ENCODE measurements around the gene RHOB.
"Not testable (repeated sequence)": the region's sequence is repeated elsewhere in the genome, so short reads cannot be mapped to it uniquely, and the experiment has no call there.

RHOB gene

GRCh38 chr2:20451761-20452499 lies 5.1 kb downstream of the RHOB start:
- DNase-seq (ENCODE audit: low read depth in 2 of 3, low spot score in 1 of 3): no peak

GRCh38 chr2:20452551-20452950 lies 5.7 kb downstream of the RHOB start:
- no peak for DNase-seq (ENCODE audit: low read depth in 2 of 3, low spot score in 1 of 3)

- no peak for DNase-seq (ENCODE audit: low read depth in 2 of 3, low spot score in 1 of 3)
Observed at GRCh38 chr2:20453087-20453486, 6.2 kb downstream of the RHOB start.

GRCh38 chr2:20454036-20454981 lies 7.4 kb downstream of the RHOB start:
- no peak for DNase-seq (ENCODE audit: low read depth in 2 of 3, low spot score in 1 of 3)

DNA sequence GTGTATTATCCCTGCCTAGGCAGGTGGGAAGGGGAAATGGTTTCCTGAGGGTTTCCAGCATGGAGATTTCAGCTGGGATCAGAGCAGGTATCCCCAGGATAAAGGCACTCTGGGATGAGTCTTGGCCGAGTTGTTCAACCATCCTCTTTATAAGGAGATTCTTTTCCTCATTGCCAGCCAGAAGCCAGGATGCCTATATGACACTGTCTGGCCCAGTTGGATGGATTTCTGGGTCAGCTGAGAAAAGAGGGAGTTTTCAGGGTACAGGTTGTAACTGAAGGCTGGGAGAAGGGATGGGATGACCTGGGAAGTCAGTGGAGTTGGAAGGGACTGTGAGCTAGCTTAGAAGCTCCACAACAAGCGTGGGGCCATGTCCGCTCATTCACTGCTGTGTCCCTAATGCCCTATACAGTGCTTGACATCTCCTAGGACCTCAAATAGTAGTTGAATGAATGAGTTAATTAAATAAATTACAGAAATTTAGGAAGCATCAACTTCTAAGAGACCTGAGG lies 8.3 kb downstream of the RHOB start:
- DNase-seq (ENCODE audit: low read depth in 2 of 3, low spot score in 1 of 3): no peak

GRCh38 chr2:20456116-20456571 lies 9.3 kb downstream of the RHOB start:
- no peak for DNase-seq (ENCODE audit: low read depth in 2 of 3, low spot score in 1 of 3)

GRCh38 chr2:20456636-20457426 lies 10.0 kb downstream of the RHOB start:
- no peak for DNase-seq (ENCODE audit: low read depth in 2 of 3, low spot score in 1 of 3)

GRCh38 chr2:20457661-20458630 lies 11.1 kb downstream of the RHOB start:
- DNase-seq (ENCODE audit: low read depth in 2 of 3, low spot score in 1 of 3): no peak

- DNase-seq (ENCODE audit: low read depth in 2 of 3, low spot score in 1 of 3): not testable (repeated sequence)
Observed at GRCh38 chr2:20458737-20459484, 12.0 kb downstream of the RHOB start.

DNA sequence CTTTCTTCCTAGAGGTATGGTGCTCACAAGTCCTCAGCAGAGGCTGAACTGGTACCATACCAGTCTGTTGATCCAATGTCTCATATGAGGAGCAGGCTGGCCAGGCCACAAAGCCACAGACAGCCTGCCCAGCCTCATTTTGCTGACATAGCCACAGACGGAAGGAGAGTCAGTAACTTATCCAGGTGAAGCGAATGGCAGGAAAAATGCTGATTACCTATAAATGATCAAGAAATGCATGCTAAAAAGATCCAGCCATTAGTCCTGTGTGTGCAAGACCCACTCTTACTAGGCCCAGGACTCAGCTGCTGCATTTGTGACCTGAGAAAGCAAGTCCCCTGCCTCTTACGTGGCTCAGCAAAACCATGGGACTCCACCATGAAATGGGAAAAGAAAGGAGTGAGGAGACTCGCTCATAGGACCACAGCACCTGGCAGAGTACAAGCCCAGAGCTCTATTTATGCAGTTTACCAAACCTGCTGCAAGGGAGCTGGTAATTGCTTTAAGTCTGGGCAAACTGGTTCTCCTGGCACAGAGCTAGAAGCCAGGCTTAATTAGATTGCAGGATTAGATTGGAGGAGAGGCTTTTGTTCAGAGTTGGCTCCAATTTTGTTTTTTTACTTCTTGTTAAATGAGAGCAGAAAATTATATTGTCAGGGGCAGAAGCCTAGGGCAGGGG lies 19.0 kb downstream of the RHOB start:
- no peak for DNase-seq (ENCODE audit: low read depth in 2 of 3, low spot score in 1 of 3)

- DNase-seq (ENCODE audit: low read depth in 2 of 3, low spot score in 1 of 3): no peak
Observed at GRCh38 chr2:20467789-20468548, 21.1 kb downstream of the RHOB start.

DNA sequence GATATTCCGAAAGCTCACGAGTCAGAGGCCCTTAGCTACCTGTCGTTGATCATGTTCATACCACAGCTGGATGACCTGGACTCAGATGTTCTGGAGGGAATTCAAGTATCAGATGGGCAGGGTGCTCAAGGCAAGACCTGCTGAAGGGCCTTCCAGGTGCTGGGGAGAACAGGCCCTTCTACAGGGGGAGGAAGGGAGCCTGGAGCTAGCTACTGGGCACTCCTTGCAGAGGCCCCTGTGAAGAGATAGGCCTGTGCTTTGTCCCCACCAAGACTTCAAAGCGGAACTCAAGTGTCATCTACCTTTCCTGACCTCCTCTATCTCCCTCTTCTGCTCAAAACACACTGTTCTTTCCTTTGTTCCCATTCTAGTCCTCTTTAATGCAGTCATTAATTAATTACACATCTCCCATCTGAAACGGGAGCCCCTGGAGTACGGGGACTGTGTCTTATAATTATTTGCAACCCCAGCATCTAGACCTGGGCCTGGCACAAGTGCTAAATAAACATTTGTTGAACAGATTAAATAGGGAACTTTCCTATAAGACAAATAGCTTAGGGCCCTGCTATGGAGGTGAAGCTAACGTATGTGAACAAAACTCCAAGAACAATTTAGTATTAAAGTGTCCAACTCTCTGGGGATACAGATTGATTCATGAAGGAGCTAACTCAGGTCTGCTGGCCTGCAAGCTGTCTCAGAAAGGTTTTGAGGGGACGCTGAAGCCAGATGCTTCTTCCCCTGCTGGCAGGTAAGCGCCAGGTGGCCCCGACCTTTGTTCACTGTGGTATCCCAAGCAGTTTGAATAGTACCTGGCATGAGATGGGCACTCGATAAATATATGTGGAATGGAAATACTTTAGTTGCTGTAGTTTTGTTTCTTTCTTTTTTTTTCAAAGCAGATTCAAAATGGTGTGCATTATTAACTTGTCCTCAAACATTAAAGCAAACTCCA lies 22.0 kb downstream of the RHOB start:
- no peak for DNase-seq (ENCODE audit: low read depth in 2 of 3, low spot score in 1 of 3)

GRCh38 chr2:20469595-20469994 lies 22.7 kb downstream of the RHOB start:
- no peak for DNase-seq (ENCODE audit: low read depth in 2 of 3, low spot score in 1 of 3)

DNA sequence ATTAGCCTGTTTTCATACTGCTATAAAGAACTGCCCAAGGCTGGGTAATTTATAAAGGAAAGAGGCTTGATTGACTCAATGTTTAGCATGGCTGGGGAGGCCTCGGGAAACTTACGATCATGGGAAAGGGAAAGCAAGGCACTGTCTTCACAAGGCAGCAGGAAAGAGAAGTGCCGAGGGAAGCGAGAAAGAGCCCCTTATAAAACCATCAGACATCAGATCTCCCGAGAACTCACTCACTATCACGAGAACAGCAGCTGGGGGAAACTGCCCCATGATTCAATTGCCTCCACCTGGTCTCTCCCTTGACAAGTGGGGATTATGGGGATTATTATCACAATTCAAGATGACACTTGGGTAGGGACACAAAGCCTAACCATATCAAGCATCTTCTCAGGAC lies 23.3 kb downstream of the RHOB start:
- DNase-seq (ENCODE audit: low read depth in 2 of 3, low spot score in 1 of 3): no peak

DNA sequence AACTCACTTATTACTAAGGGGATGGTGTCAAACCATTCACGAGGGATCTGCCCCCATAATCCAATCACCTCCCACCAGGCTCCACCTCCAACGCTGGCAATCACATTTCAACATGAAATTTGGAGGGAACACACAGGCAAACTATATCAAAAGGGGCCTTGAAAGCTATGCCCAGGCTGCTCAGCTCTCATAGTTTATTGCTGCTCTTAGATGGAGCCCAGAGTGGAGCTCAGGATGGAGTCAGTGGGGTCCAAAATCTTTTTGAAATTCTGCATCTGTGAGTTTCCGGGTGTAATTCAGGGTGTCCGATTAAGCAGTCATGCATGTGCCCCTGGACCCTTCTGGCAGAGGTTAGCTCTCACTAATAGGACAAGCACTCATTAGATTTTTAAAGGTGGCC lies 24.3 kb downstream of the RHOB start:
- DNase-seq (ENCODE audit: low read depth in 2 of 3, low spot score in 1 of 3): no peak

DNA sequence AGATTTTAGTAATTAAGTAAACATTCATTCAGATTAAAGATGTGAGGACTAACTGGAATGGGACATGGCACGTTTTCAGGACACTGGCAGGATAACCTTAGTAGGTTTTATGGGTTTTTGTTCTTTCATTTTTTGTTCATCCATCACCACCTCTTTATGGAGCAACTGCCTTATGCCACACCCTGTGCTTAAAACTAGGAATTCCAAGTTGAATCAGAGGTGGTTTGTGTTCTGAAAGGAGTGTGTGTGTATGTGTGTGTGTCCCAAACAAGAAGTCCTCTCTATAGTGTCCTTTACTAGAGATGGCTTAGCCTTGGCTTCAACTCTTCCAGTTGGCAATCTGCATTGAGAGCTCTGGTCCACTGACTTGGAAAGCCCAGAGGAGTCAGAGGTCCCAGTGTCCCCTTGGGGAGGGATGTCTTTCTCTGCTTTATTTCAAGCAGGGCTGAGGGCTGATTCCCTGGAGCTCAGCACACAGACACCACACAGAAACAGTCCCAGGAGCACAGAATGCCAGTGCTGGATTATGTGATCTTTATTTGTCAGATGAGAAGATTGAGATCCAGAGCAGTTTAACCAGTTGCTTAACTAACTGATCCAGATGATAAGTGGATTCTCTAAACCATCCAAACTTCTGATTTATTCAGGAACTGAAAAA lies 25.2 kb downstream of the RHOB start:
- DNase-seq (ENCODE audit: low read depth in 2 of 3, low spot score in 1 of 3): no peak
